HepG2 (cell line): ENCODE results near the gene FBXO24. TPM values are rescaled to one million over a fixed set of nuclear protein-coding genes. Genes with fewer than 3 reads are reported as not detected.
A peak's percentile ranks its signal among the peaks of the same experiment; 100 is the strongest.

ENCODE experiments used
- ISX ChIP-seq: sonication (generic); formaldehyde crosslinking; conservative IDR thresholded peaks from 2 replicates; pipeline ENCODE4 v1.5.0; 2020; ENCODE audit warnings: missing genetic modification reagents
- KDM4B ChIP-seq: sonication (generic); formaldehyde crosslinking; IDR thresholded peaks from 2 replicates; pipeline ENCODE4 v1.4.0; 2020; ENCODE audit warnings: missing genetic modification reagents
- NR2F2 ChIP-seq: IDR thresholded peaks from 2 replicates; pipeline ENCODE4 v1.6.1; 2012; ENCODE audit warnings: low read depth, inconsistent platforms, borderline replicate concordance
- NR2F6 ChIP-seq, 2 experiments: IDR thresholded peaks; 2 replicates each; pipeline ENCODE4 v1.6.1; 2016; ENCODE audit warnings: antibody characterized with exemption in 1 of 2, mild to moderate bottlenecking in 1 of 2
- PCBP1 ChIP-seq: fragments of 200-400 bp; formaldehyde crosslinking; IDR thresholded peaks from 2 replicates; pipeline ENCODE4 v1.6.1; 2017; ENCODE audit warnings: mild to moderate bottlenecking, low read depth, low read length, borderline replicate concordance
- RBFOX2 ChIP-seq: fragments of 200-400 bp; formaldehyde crosslinking; IDR thresholded peaks from 2 replicates; pipeline ENCODE4 v1.6.1; 2017; ENCODE audit warnings: low read depth, mild to moderate bottlenecking, low read length
- RNF2 ChIP-seq: fragments of 450-650 bp; conservative IDR thresholded peaks from 2 replicates; pipeline ENCODE4 v1.6.1; 2016; ENCODE audit warnings: low read depth
- STAG1 ChIP-seq: sonication (generic); formaldehyde crosslinking; IDR thresholded peaks from 2 replicates; pipeline ENCODE4 v1.4.0; 2020; ENCODE audit warnings: missing genetic modification reagents
- TAF1 ChIP-seq: sonication (generic); formaldehyde crosslinking; IDR thresholded peaks from 2 replicates; pipeline ENCODE4 v1.4.0; 2020; ENCODE audit warnings: missing genetic modification reagents
- THAP7 ChIP-seq: sonication (generic); formaldehyde crosslinking; IDR thresholded peaks from 2 replicates; pipeline ENCODE4 v1.8.1; 2023; ENCODE audit warnings: mild to moderate bottlenecking, missing genetic modification reagents
- TSC22D2 ChIP-seq: sonication (generic); formaldehyde crosslinking; IDR thresholded peaks from 2 replicates; pipeline ENCODE4 v1.5.1; 2020; ENCODE audit warnings: missing genetic modification reagents, mild to moderate bottlenecking, borderline replicate concordance
- U2AF1 ChIP-seq: fragments of 200-400 bp; formaldehyde crosslinking; optimal IDR thresholded peaks from 2 replicates; pipeline ENCODE3; 2017; ENCODE audit warnings: mild to moderate bottlenecking, low read depth, low read length
- ZNF354B ChIP-seq: sonication (generic); formaldehyde crosslinking; IDR thresholded peaks from 2 replicates; pipeline ENCODE4 v1.8.0; 2022; ENCODE audit warnings: mild to moderate bottlenecking, missing genetic modification reagents
- ZNF441 ChIP-seq: sonication (generic); formaldehyde crosslinking; IDR thresholded peaks from 2 replicates; pipeline ENCODE4 v1.7.0; 2021; ENCODE audit warnings: missing genetic modification reagents, borderline replicate concordance
- ZNF570 ChIP-seq: sonication (generic); formaldehyde crosslinking; IDR thresholded peaks from 2 replicates; pipeline ENCODE4 v1.4.0; 2020; ENCODE audit warnings: mild to moderate bottlenecking, missing genetic modification reagents, borderline replicate concordance
- ZNF768 ChIP-seq: sonication (generic); formaldehyde crosslinking; IDR thresholded peaks from 2 replicates; pipeline ENCODE4 v1.4.0; 2020; ENCODE audit warnings: missing genetic modification reagents
- ZNF800 ChIP-seq: sonication (generic); formaldehyde crosslinking; IDR thresholded peaks from 2 replicates; pipeline ENCODE4 v1.4.0; 2020; ENCODE audit warnings: missing genetic modification reagents
- ZSCAN25 ChIP-seq: sonication (generic); formaldehyde crosslinking; IDR thresholded peaks from 2 replicates; pipeline ENCODE4 v1.8.0; 2022; ENCODE audit warnings: mild to moderate bottlenecking, missing genetic modification reagents
- polyA plus RNA-seq, 8 experiments: library from polyadenylated mRNA; depleted of rRNA in 3 of 8; stranded (reverse) in 7 of 8; unstranded in 1 of 8; fragments of >200 nt; fragmentation: Illumina TruSeq in 4 of 8; extraction: Trizol in 4 of 8; gene quantifications; 2 replicates each; pipeline versions ENCODE4 v1.2.1 to v1.2.3, GENCODE V29; 2011 to 2016; ENCODE audit warnings: low read depth in 4 of 8, missing spikeins in 1 of 8, mixed read lengths in 1 of 8; ENCODE audit not compliant: insufficient read depth in 1 of 8
- total RNA-seq, 5 experiments: library from RNA; depleted of rRNA; stranded (reverse); fragments of >200 nt; fragmentation: Illumina TruSeq; extraction: Trizol; gene quantifications; 2 replicates each; pipeline ENCODE4 v1.2.3, GENCODE V29; 2016; ENCODE audit warnings: low read depth in 1 of 5
- TF ChIP-seq, protein P1 (sequence below): sonication (generic); formaldehyde crosslinking; IDR thresholded peaks from 2 replicates; pipeline ENCODE4 v1.4.0; 2020; ENCODE audit warnings: missing genetic modification reagents, borderline replicate concordance
- TF ChIP-seq, protein P2 (sequence below): sonication (generic); formaldehyde crosslinking; conservative IDR thresholded peaks from 2 replicates; pipeline ENCODE4 v1.8.0; 2022; ENCODE audit warnings: mild to moderate bottlenecking, moderate library complexity, missing genetic modification reagents
- TF ChIP-seq, protein P3 (sequence below): sonication (generic); formaldehyde crosslinking; IDR thresholded peaks from 2 replicates; pipeline ENCODE4 v1.8.1; 2023; ENCODE audit warnings: missing genetic modification reagents, inconsistent platforms, borderline replicate concordance

FBXO24 gene
- total and polyA plus RNA-seq, 2 of the 13 experiments (the other 11 are each of a cell fraction or from before 2014, with no cell fraction given) = 0.20 to 0.55 TPM

DNA sequence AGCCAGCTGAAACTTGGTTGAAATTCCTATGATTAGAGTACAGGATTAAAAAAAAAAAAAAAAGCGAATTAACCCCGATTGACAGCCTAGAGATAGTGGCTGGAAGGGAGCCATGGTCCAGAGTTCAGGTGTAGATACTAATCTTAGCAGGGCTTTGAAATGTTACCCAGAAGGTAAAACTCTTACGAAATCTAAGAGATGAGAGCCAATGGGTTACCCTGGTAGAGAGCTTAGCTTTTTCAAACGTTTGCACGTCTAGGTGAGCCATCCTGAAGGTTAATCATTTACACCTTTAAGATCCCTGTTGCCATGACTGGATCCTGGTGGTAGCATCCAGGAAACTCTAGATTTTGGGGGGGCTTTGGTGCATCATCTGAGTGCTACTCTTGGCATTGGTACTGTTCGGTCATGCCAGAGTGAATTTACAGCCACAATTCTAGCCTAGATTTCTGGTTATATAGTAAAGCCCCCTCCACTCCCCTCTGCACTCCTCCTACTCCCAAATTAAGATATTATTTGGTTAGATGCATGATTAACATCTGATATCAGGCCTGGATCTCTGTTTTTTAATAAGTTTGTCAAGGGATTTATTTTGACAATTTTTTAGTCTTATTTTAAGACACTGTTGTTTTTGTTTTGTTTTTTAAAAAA lies 45.9 kb upstream of the FBXO24 start (continued):
- TF ChIP-seq, protein P1, sequence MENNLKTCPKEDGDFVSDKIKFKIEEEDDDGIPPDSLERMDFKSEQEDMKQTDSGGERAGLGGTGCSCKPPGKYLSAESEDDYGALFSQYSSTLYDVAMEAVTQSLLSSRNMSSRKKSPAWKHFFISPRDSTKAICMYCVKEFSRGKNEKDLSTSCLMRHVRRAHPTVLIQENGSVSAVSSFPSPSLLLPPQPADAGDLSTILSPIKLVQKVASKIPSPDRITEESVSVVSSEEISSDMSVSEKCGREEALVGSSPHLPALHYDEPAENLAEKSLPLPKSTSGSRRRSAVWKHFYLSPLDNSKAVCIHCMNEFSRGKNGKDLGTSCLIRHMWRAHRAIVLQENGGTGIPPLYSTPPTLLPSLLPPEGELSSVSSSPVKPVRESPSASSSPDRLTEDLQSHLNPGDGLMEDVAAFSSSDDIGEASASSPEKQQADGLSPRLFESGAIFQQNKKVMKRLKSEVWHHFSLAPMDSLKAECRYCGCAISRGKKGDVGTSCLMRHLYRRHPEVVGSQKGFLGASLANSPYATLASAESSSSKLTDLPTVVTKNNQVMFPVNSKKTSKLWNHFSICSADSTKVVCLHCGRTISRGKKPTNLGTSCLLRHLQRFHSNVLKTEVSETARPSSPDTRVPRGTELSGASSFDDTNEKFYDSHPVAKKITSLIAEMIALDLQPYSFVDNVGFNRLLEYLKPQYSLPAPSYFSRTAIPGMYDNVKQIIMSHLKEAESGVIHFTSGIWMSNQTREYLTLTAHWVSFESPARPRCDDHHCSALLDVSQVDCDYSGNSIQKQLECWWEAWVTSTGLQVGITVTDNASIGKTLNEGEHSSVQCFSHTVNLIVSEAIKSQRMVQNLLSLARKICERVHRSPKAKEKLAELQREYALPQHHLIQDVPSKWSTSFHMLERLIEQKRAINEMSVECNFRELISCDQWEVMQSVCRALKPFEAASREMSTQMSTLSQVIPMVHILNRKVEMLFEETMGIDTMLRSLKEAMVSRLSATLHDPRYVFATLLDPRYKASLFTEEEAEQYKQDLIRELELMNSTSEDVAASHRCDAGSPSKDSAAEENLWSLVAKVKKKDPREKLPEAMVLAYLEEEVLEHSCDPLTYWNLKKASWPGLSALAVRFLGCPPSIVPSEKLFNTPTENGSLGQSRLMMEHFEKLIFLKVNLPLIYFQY (CRISPR knock-in tag) = no peak
- TF ChIP-seq ZNF441 (CRISPR knock-in tag) (no peak), U2AF1 (no peak), ZNF768 (no peak), ISX (CRISPR knock-in tag) (no peak), STAG1 (CRISPR knock-in tag) (no peak), NR2F6 (IDR thresholded peaks at IDR 0.05) (peak; percentile 78), NR2F6 (CRISPR knock-in tag; IDR thresholded peaks at IDR 0.05) (peak; percentile 60), TSC22D2 (CRISPR knock-in tag) (no peak), KDM4B (CRISPR knock-in tag) (no peak), ZNF354B (CRISPR knock-in tag) (0 out of 2 replicates have a peak, but pooled peaks have one; percentile 53), THAP7 (CRISPR knock-in tag) (no peak), RNF2 (no peak), ZSCAN25 (CRISPR knock-in tag) (0 out of 2 replicates have a peak, but pooled peaks have one; percentile 14), ZNF570 (no peak), PCBP1 (no peak), NR2F2 (no peak), RBFOX2 (peak; percentile 91), ZNF800 (CRISPR knock-in tag) (no peak), TAF1 (no peak)
- TF ChIP-seq, protein P2, sequence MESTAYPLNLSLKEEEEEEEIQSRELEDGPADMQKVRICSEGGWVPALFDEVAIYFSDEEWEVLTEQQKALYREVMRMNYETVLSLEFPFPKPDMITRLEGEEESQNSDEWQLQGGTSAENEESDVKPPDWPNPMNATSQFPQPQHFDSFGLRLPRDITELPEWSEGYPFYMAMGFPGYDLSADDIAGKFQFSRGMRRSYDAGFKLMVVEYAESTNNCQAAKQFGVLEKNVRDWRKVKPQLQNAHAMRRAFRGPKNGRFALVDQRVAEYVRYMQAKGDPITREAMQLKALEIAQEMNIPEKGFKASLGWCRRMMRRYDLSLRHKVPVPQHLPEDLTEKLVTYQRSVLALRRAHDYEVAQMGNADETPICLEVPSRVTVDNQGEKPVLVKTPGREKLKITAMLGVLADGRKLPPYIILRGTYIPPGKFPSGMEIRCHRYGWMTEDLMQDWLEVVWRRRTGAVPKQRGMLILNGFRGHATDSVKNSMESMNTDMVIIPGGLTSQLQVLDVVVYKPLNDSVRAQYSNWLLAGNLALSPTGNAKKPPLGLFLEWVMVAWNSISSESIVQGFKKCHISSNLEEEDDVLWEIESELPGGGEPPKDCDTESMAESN (CRISPR knock-in tag) = no peak
- TF ChIP-seq, protein P3, sequence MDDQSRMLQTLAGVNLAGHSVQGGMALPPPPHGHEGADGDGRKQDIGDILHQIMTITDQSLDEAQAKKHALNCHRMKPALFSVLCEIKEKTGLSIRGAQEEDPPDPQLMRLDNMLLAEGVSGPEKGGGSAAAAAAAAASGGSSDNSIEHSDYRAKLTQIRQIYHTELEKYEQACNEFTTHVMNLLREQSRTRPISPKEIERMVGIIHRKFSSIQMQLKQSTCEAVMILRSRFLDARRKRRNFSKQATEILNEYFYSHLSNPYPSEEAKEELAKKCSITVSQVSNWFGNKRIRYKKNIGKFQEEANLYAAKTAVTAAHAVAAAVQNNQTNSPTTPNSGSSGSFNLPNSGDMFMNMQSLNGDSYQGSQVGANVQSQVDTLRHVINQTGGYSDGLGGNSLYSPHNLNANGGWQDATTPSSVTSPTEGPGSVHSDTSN (CRISPR knock-in tag) = no peak
